Kidney (tissue), 14 donors: ENCODE data around the gene GNB1L. TPM values are rescaled to one million over a fixed set of nuclear protein-coding genes. Genes with fewer than 3 reads are reported as not detected.

Experiments used
- DNase-seq, 5 donors: peaks; one replicate each; pipeline ENCODE4 v3.0.0-alpha.2; 2013 to 2020
- FAIRE-seq: peaks from 2 replicates; lab custom pipeline; 2012; peaks lifted over from hg19 to GRCh38; lab: Jason Lieb, UNC
- H3K27ac ChIP-seq, 2 donors: one replicate each; pipeline ENCODE4 v1.7.0; 2013; ENCODE audit warnings: low read depth in 2 of 2, low read length in 2 of 2, inconsistent platforms in 1 of 2
- H3K27me3 ChIP-seq: one replicate; pipeline ENCODE4 v1.7.1; 2013; ENCODE audit warnings: low read length, inconsistent platforms; ENCODE audit not compliant: control insufficient read depth, insufficient read depth
- H3K36me3 ChIP-seq, 3 donors: one replicate each; pipeline versions ENCODE4 v1.7.0 to v1.7.1; 2013; ENCODE audit warnings: low read length in 3 of 3, control low read depth in 1 of 3, inconsistent platforms in 1 of 3; ENCODE audit not compliant: insufficient read depth in 3 of 3, control insufficient read depth in 2 of 3
- H3K4me1 ChIP-seq, 3 donors: one replicate each; pipeline versions ENCODE4 v1.7.0 to v1.7.1; 2013; ENCODE audit warnings: low read length in 3 of 3, inconsistent platforms in 1 of 3, low read depth in 1 of 3; ENCODE audit not compliant: control insufficient read depth in 2 of 3, insufficient read depth in 2 of 3
- H3K4me3 ChIP-seq, 3 donors: one replicate each; pipeline versions ENCODE4 v1.7.0 to v1.8.1; 2013; ENCODE audit warnings: low read length in 3 of 3, control low read depth in 1 of 3, inconsistent platforms in 1 of 3
- H3K9ac ChIP-seq, 3 donors: one replicate each; pipeline versions ENCODE4 v1.7.0 to v1.7.1; 2013; ENCODE audit warnings: low read length in 3 of 3, control low read depth in 1 of 3, inconsistent platforms in 1 of 3
- H3K9me3 ChIP-seq, 3 donors: one replicate each; pipeline versions ENCODE4 v1.7.0 to v1.7.1; 2013; ENCODE audit warnings: low read length in 3 of 3, control low read depth in 1 of 3, inconsistent platforms in 1 of 3; ENCODE audit not compliant: control insufficient read depth in 2 of 3, insufficient read depth in 1 of 3
- intact Hi-C: fragments of 100-400 bp; cut with DNase I; formaldehyde crosslinking; loops from one replicate; pipeline ENCODE4 v1.11.1; 2022
- polyA plus RNA-seq: library from polyadenylated mRNA; stranded (reverse); fragments of 350-450 nt; fragmentation: Illumina TruSeq; extraction: RNeasy Lipid Tissue Mini Kit (QIAGEN cat#74804); gene quantifications from one replicate; pipeline ENCODE4 v1.2.3, GENCODE V29; 2014; ENCODE audit warnings: low read depth, low replicate concordance; ENCODE audit not compliant: insufficient read depth
- total RNA-seq: library from RNA; stranded (reverse); fragmentation: NEBNext Ultra II Directional; extraction: Animal tissue kit (Norgen Biotek cat#: 25700); gene quantifications from one replicate; pipeline ENCODE4 v1.2.1, GENCODE V29; 2021
- TF ChIP-seq, protein P1 (sequence below): IDR thresholded peaks from 3 replicates; pipeline ENCODE4 v1.5.1; 2012; ENCODE audit warnings: mild to moderate bottlenecking, moderate library complexity, borderline replicate concordance; ENCODE audit not compliant: insufficient read depth; ENCODE audit errors: extremely low read depth
- donor health status: control.
- donor health status: control.
- donor health status: control.
- donor health status: control.
- donor health status: control.
- donor health status: DM: yes; HTN: yes; CAD: no.
- donor health status: Normal renal cell carcinoma (clear cell type).

Gene GNB1L
- total and polyA plus RNA-seq, 2 donors from 2014 or later = 4.0 to 4.4 TPM

DNA sequence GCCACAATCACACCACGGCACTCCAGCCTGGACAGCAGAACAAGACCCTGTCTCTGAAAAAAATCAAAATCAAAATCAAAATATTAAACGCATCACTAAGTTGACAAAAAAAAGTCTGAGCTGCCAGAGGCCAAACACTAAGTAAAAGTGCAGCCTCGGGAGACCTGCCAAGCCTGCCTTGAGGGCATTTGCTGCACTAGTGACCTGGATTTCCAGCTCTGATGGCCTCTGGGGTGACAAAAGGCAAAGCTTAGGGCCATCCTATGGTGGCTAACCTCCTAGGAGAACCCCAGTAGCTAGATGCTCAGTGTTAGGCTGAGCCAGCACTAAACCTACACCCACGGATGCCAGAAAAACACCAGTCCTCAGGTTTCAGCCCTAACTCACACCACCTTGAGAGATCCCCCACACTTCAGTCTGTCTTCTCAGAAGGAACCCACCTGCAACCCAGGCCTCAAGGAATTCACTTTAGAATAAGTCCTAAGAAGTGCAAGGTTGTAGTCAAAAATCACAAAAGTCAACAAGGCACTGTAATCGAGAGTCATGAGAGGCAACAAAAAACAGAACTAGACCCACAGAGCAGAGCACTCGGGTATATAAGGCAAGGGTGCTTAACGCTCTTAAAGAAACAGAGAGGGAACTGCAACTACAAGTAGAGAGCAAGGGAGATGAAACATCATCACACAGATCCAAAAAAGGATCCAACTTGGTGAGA is 28.6 kb downstream of the GNB1L start:
- H3K27ac ChIP-seq = no peak overlapping the region

DNA sequence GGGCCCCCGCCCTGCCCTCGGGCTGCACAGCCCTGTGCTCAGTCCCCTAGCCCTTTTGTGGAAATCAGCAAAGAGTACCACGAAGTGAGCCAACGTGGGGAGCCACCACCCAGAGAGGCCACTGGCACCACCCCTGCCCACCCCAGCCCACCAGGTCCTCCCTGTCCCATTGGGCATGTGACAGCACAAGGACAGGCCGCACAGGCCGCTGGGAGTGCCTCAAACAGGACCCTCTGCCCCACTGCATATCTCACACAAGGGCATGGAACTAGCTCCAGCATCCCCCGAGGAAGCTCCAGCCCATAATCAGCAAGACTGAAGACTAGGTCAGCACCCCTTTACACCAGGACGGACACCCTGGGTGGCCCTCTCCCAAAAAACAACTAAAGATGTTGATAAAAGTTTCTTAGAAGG is 29.7 kb downstream of the GNB1L start:
- no peaks in the 10 kb centered on the region for H3K4me1 ChIP-seq
- H3K36me3 ChIP-seq = no peaks in the 10 kb centered on the region
- no peak overlapping the region for H3K4me3 ChIP-seq
- no peak overlapping the region for H3K27ac ChIP-seq
- DNase-seq (no peak), FAIRE-seq (no peak)
- H3K9me3 ChIP-seq = peaks cover 0 to 2% (median 0%) of the 10 kb centered on the region in 3 donors
- intact Hi-C loops = no loop called here
- no peaks in the 10 kb centered on the region for H3K27me3 ChIP-seq
- H3K9ac ChIP-seq = no peak overlapping the region
- TF ChIP-seq, protein P1, sequence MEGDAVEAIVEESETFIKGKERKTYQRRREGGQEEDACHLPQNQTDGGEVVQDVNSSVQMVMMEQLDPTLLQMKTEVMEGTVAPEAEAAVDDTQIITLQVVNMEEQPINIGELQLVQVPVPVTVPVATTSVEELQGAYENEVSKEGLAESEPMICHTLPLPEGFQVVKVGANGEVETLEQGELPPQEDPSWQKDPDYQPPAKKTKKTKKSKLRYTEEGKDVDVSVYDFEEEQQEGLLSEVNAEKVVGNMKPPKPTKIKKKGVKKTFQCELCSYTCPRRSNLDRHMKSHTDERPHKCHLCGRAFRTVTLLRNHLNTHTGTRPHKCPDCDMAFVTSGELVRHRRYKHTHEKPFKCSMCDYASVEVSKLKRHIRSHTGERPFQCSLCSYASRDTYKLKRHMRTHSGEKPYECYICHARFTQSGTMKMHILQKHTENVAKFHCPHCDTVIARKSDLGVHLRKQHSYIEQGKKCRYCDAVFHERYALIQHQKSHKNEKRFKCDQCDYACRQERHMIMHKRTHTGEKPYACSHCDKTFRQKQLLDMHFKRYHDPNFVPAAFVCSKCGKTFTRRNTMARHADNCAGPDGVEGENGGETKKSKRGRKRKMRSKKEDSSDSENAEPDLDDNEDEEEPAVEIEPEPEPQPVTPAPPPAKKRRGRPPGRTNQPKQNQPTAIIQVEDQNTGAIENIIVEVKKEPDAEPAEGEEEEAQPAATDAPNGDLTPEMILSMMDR = no peak

More for the DNA sequence above, 28.6 kb downstream of the GNB1L start:
- Histone ChIP-seq H3K27me3 (no peaks in the 10 kb centered on the region), H3K9ac (no peak overlapping the region), H3K36me3 (no peaks in the 10 kb centered on the region), H3K4me3 (no peak overlapping the region), H3K4me1 (no peaks in the 10 kb centered on the region), H3K9me3 (peaks cover 0 to 2% (median 0%) of the 10 kb centered on the region in 3 donors)
- FAIRE-seq (no peak), DNase-seq (no peak)
- intact Hi-C loops = no loop called here
- TF ChIP-seq, protein P1 = no peak

DNA sequence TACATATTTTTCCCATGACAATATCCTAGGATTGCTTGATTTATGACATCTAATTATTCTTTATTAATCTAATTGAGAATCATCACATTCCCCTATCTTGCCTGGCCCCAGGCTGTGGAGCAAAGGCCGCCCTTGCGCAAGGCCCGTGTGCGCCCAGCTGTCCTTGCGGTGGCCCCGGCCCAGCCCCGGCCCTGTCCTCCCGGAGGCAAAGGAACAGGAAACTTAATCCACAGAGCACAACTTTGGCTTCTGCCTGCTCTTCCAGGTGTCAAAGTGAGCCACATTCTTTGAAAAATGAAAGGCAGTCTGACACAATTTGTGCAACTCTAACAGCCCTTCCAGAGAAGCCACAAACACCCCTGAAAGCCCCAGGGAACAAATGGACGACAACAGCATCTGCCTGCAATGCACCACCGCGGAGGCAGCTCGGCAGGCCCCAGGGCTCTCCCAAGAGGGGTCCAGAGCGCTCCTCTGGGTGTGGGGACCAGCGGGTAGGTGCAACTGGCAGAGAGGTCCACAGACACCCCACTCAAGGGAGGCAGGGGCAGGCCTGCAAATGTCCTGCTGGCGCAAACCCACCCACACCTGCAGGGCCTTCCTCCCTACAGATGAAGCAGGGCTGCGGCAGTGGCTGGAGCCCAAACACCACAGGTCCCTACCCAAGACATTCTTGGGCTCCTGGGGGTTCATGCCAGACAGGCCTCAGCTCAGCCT is 30.3 kb downstream of the GNB1L start:
- Histone ChIP-seq H3K27ac (no peak overlapping the region), H3K4me3 (no peak overlapping the region), H3K36me3 (no peaks in the 10 kb centered on the region), H3K9ac (no peak overlapping the region), H3K9me3 (peaks cover 0 to 2% (median 0%) of the 10 kb centered on the region in 3 donors), H3K27me3 (no peaks in the 10 kb centered on the region), H3K4me1 (no peaks in the 10 kb centered on the region)
- TF ChIP-seq, protein P1 = no peak
- intact Hi-C loops = no loop called here
- FAIRE-seq (no peak), DNase-seq (peak in 3 of 5 donors; percentile 9 to 74 (median 28))
